ENCODE results near the gene NINL. TPM values are rescaled to one million over a fixed set of nuclear protein-coding genes. Genes with fewer than 3 reads are reported as not detected.

NINL gene
- total and polyA plus RNA-seq, 2 of the 8 experiments (the other 6 are each of a cell fraction or from before 2014, with no cell fraction given): 15.3 to 30.0 TPM

DNA sequence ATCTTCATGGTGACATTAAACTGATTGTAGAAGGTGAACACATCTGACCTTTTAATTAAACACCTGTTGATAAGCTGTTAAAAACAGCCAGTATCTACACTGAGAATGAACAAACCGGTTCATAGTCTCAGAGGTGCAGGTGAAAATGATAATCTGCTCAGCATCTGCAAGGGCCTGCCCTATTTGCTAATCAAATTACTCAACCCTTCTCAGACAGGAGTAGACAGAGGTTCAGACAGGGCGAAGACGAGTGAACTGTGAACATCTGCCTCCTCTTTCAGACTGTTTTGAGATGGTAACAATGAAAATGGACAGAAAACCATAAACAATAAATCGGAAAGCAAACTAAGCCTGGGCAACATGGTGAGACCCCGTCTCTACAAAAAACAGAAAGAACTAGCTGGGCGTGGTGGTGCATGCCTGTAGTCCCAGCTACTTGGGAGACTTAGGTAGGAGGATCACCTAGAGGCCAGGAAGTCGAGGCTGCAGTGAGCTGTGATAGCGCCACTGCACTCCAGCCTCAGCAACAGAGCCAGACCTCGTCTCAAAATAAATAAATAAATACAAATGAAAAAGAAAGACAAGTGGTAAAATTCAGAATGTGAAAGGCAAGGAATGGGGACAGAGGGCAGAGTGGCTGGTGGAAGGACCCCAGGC lies 55.9 kb downstream of the NINL start (continued):
- TF ChIP-seq ATF2 (IDR thresholded peaks at IDR 0.05; ENCODE audit: low read length): no peak
